ENCODE data around the gene SLC16A7. TPM values are rescaled to one million over a fixed set of nuclear protein-coding genes. Genes with fewer than 3 reads are reported as not detected.

The SLC16A7 gene
- polyA plus RNA-seq, 1 donor from 2014 or later: 2.3 TPM

DNA sequence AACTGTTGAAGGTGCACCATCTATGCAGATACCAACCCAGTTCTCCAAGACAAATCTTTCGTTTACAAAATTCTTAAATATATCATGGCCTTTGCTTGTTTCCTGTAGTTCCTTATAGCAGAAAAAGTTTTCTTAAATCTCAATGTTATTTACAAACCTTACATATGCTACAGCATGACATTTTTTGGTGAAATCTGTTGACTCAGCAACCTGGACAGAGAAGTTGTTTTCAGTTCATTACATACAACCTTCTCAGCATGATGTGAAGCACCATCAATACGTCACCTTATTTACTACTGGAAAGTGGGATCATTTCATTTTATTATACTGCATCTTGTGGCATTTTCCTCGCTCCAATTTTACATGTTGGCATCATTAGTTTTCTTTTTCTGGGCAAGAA, 231.9 kb downstream of the SLC16A7 start:
- TF ChIP-seq SMC3 (conservative IDR thresholded peaks at IDR 0.05; ENCODE audit: poor library complexity) (no peak), TAF1 (IDR thresholded peaks at IDR 0.05; ENCODE audit: low read depth) (no peak), MXI1 (conservative IDR thresholded peaks at IDR 0.05; ENCODE audit: poor library complexity, severe bottlenecking) (no peak)
- H3K4me2 ChIP-seq (ENCODE audit: low read length): no peak overlapping the region
- H3K27me3 ChIP-seq (ENCODE audit: insufficient read depth, low read depth, low read length): no peaks in the 10 kb centered on the region
- no peak overlapping the region for H3K27ac ChIP-seq (ENCODE audit: low read length)
- H3F3A ChIP-seq (ENCODE audit: insufficient read depth, low read length, poor library complexity, severe bottlenecking): no peaks in the 10 kb centered on the region
- H4K20me1 ChIP-seq (ENCODE audit: insufficient read depth): no peaks in the 10 kb centered on the region
- H2AFZ ChIP-seq (ENCODE audit: low read depth, low read length): no peak overlapping the region
- H3K79me2 ChIP-seq (replicated peaks; ENCODE audit: insufficient read depth, low read length): no peaks in the 10 kb centered on the region
- no peak overlapping the region for H3K4me3 ChIP-seq (ENCODE audit: low read length)
- H3K36me3 ChIP-seq (ENCODE audit: insufficient read depth, low read length): no peaks in the 10 kb centered on the region
- no peaks in the 10 kb centered on the region for H3K9me2 ChIP-seq (ENCODE audit: insufficient read depth, low read length)
- no peak overlapping the region for H3K9ac ChIP-seq (ENCODE audit: low read length)
- no peaks in the 10 kb centered on the region for H3K9me3 ChIP-seq (ENCODE audit: low read length)

DNA sequence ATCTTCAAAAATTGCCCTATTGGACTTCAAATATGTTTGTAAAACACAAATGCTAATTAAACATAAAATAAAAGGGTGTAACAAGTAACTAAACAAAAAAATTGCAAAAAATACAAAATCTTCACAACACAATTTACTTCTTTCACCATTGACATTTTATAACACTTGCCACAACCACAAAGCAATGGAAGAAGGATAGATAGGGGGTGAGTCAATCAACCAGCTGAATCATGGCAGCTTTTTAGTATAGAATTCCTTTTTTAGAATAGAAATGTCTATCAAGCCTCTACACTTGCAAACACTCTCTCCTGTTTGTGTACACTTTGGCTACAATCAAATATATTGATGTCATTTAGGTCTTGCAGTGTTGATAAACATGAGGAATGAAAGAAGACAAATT, 232.7 kb downstream of the SLC16A7 start:
- no peak for TF ChIP-seq SMC3 (conservative IDR thresholded peaks at IDR 0.05; ENCODE audit: poor library complexity)
- TF ChIP-seq EP300 (conservative IDR thresholded peaks at IDR 0.05; ENCODE audit: poor library complexity, severe bottlenecking): no peak
- TF ChIP-seq POLR2AphosphoS5 (IDR thresholded peaks at IDR 0.05): no peak
- TF ChIP-seq, protein P1, sequence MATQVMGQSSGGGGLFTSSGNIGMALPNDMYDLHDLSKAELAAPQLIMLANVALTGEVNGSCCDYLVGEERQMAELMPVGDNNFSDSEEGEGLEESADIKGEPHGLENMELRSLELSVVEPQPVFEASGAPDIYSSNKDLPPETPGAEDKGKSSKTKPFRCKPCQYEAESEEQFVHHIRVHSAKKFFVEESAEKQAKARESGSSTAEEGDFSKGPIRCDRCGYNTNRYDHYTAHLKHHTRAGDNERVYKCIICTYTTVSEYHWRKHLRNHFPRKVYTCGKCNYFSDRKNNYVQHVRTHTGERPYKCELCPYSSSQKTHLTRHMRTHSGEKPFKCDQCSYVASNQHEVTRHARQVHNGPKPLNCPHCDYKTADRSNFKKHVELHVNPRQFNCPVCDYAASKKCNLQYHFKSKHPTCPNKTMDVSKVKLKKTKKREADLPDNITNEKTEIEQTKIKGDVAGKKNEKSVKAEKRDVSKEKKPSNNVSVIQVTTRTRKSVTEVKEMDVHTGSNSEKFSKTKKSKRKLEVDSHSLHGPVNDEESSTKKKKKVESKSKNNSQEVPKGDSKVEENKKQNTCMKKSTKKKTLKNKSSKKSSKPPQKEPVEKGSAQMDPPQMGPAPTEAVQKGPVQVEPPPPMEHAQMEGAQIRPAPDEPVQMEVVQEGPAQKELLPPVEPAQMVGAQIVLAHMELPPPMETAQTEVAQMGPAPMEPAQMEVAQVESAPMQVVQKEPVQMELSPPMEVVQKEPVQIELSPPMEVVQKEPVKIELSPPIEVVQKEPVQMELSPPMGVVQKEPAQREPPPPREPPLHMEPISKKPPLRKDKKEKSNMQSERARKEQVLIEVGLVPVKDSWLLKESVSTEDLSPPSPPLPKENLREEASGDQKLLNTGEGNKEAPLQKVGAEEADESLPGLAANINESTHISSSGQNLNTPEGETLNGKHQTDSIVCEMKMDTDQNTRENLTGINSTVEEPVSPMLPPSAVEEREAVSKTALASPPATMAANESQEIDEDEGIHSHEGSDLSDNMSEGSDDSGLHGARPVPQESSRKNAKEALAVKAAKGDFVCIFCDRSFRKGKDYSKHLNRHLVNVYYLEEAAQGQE (IDR thresholded peaks at IDR 0.05; ENCODE audit: borderline replicate concordance): no peak
- TF ChIP-seq RAD21 (conservative IDR thresholded peaks at IDR 0.05): no peak
- no peak for TF ChIP-seq MXI1 (conservative IDR thresholded peaks at IDR 0.05; ENCODE audit: poor library complexity, severe bottlenecking)
- no peak for TF ChIP-seq EZH2 (IDR thresholded peaks at IDR 0.05; ENCODE audit: borderline replicate concordance, insufficient read depth, low read length, poor library complexity, severe bottlenecking)
- TF ChIP-seq CTCF (IDR thresholded peaks at IDR 0.05; ENCODE audit: poor library complexity, severe bottlenecking): no peak
- no peak for TF ChIP-seq TAF1 (IDR thresholded peaks at IDR 0.05; ENCODE audit: low read depth)
- Histone ChIP-seq H3K4me2 (ENCODE audit: low read length) (no peak overlapping the region), H4K20me1 (ENCODE audit: insufficient read depth) (no peaks in the 10 kb centered on the region), H3K9ac (ENCODE audit: low read length) (no peak overlapping the region), H3K9me3 (ENCODE audit: low read length) (no peaks in the 10 kb centered on the region), H3K9me2 (ENCODE audit: insufficient read depth, low read length) (no peaks in the 10 kb centered on the region), H2AFZ (ENCODE audit: low read depth, low read length) (no peak overlapping the region), H3K4me3 (ENCODE audit: low read length) (no peak overlapping the region), H3K27ac (ENCODE audit: low read length) (no peak overlapping the region), H3F3A (ENCODE audit: insufficient read depth, low read length, poor library complexity, severe bottlenecking) (no peaks in the 10 kb centered on the region), H3K27me3 (ENCODE audit: insufficient read depth, low read depth, low read length) (no peaks in the 10 kb centered on the region), H3K79me2 (replicated peaks; ENCODE audit: insufficient read depth, low read length) (no peaks in the 10 kb centered on the region), H3K36me3 (ENCODE audit: insufficient read depth, low read length) (no peaks in the 10 kb centered on the region)

- no peaks in the 10 kb centered on the region for H3K36me3 ChIP-seq (ENCODE audit: insufficient read depth, low read length)
- no peak overlapping the region for H3K27ac ChIP-seq (ENCODE audit: low read length)
- TF ChIP-seq SMC3 (conservative IDR thresholded peaks at IDR 0.05; ENCODE audit: poor library complexity) (no peak), MXI1 (conservative IDR thresholded peaks at IDR 0.05; ENCODE audit: poor library complexity, severe bottlenecking) (no peak), CTCF (IDR thresholded peaks at IDR 0.05; ENCODE audit: poor library complexity, severe bottlenecking) (no peak), RAD21 (conservative IDR thresholded peaks at IDR 0.05) (no peak), EZH2 (IDR thresholded peaks at IDR 0.05; ENCODE audit: borderline replicate concordance, insufficient read depth, low read length, poor library complexity, severe bottlenecking) (no peak), EP300 (conservative IDR thresholded peaks at IDR 0.05; ENCODE audit: poor library complexity, severe bottlenecking) (no peak), POLR2AphosphoS5 (IDR thresholded peaks at IDR 0.05) (no peak), TAF1 (IDR thresholded peaks at IDR 0.05; ENCODE audit: low read depth) (no peak)
- TF ChIP-seq, protein P1 (IDR thresholded peaks at IDR 0.05; ENCODE audit: borderline replicate concordance): no peak
- no peaks in the 10 kb centered on the region for H3K27me3 ChIP-seq (ENCODE audit: insufficient read depth, low read depth, low read length)
- no peak overlapping the region for H2AFZ ChIP-seq (ENCODE audit: low read depth, low read length)
- no peak overlapping the region for H3K4me3 ChIP-seq (ENCODE audit: low read length)
- no peak overlapping the region for H3K9ac ChIP-seq (ENCODE audit: low read length)
- no peaks in the 10 kb centered on the region for H3F3A ChIP-seq (ENCODE audit: insufficient read depth, low read length, poor library complexity, severe bottlenecking)
- no peak overlapping the region for H3K4me2 ChIP-seq (ENCODE audit: low read length)
- H3K79me2 ChIP-seq (replicated peaks; ENCODE audit: insufficient read depth, low read length): no peaks in the 10 kb centered on the region
- H3K9me3 ChIP-seq (ENCODE audit: low read length): no peaks in the 10 kb centered on the region
- H4K20me1 ChIP-seq (ENCODE audit: insufficient read depth): no peaks in the 10 kb centered on the region
- H3K9me2 ChIP-seq (ENCODE audit: insufficient read depth, low read length): no peaks in the 10 kb centered on the region
Observed at GRCh38 chr12:59833408-59833807, 237.6 kb downstream of the SLC16A7 start.
